ENCODE measurements around the gene MCM10. TPM values are rescaled to one million over a fixed set of nuclear protein-coding genes. Genes with fewer than 3 reads are reported as not detected.

MCM10 gene
- total and polyA plus RNA-seq, 2 of the 8 experiments (the other 6 are each of a cell fraction or from before 2014, with no cell fraction given) = 9.8 to 60.3 TPM

- Histone ChIP-seq H2AK5ac (ENCODE audit: low read depth, low read length) (no peak overlapping the region), H4K8ac (ENCODE audit: extremely low read depth, insufficient read depth, low read length) (no peak overlapping the region), H3K23me2 (ENCODE audit: low read depth, low read length) (no peaks in the 10 kb centered on the region), H3K79me2 (ENCODE audit: control insufficient read depth in 1 of 2, insufficient read depth in 2 of 2, low read length in 2 of 2) (no peaks in the 10 kb centered on the region), H4K91ac (replicated peaks; ENCODE audit: insufficient read length, low read length) (no peak overlapping the region), H3K27ac (ENCODE audit: low read depth, low read length) (no peak overlapping the region), H2BK12ac (ENCODE audit: low read depth, low read length) (no peak overlapping the region), H3K36me3 (ENCODE audit: control insufficient read depth in 2 of 4, insufficient read depth in 4 of 4, low read length in 3 of 4) (no peaks in the 10 kb centered on the region), H3K79me1 (ENCODE audit: low read depth, low read length) (no peaks in the 10 kb centered on the region; the same call in 1 of the 2 replicates), H3K23ac (ENCODE audit: insufficient read length) (no peak overlapping the region), H3K4me3 (ENCODE audit: extremely low read depth in 1 of 4, insufficient read depth in 2 of 4, low read depth in 3 of 4, low read length in 4 of 4) (no peak overlapping the region), H4K5ac (ENCODE audit: insufficient read length, low read depth, low read length) (no peak overlapping the region), H3K9ac (replicated peaks in 1 of 4; ENCODE audit: extremely low read depth in 1 of 4, low read depth in 3 of 4, low read length in 3 of 4) (no peak overlapping the region), H3K4ac (replicated peaks; ENCODE audit: insufficient read length, low read depth, low read length) (no peak overlapping the region), H2BK5ac (ENCODE audit: low read depth, low read length) (no peak overlapping the region), H3K4me1 (replicated peaks in 1 of 4; ENCODE audit: control insufficient read depth in 3 of 4, insufficient read depth in 4 of 4, low read length in 3 of 4) (peaks cover 0 to 5% (median 0%) of the 10 kb centered on the region in 4 experiments; a peak in 3 of 7 replicates), H2AFZ (ENCODE audit: low read length) (no peak overlapping the region), H2BK120ac (replicated peaks; ENCODE audit: low read depth, low read length) (no peak overlapping the region), H3K56ac (replicated peaks; ENCODE audit: insufficient read length, low read depth, low read length) (no peak overlapping the region), H3K18ac (ENCODE audit: extremely low read depth, low read length) (no peak overlapping the region), H2BK15ac (ENCODE audit: low read length) (no peak overlapping the region), H4K20me1 (replicated peaks in 1 of 2; ENCODE audit: control insufficient read depth in 1 of 2, insufficient read depth in 2 of 2, low read length in 2 of 2) (no peaks in the 10 kb centered on the region), H3K9me3 (ENCODE audit: insufficient read depth in 2 of 2, low read depth in 1 of 2, low read length in 1 of 2) (no peaks in the 10 kb centered on the region), H3K27me3 (replicated peaks in 1 of 4; ENCODE audit: control insufficient read depth in 3 of 4, extremely low read depth in 1 of 4, insufficient read depth in 3 of 4, low read length in 3 of 4) (no peaks in the 10 kb centered on the region), H3K4me2 (ENCODE audit: insufficient read depth in 1 of 2, low read depth in 2 of 2, low read length in 2 of 2) (no peak overlapping the region), H2BK20ac (ENCODE audit: low read length) (no peak overlapping the region), H3K14ac (ENCODE audit: insufficient read length) (no peak overlapping the region)
- 92% methylated on average over 9 of the region's 9 CpGs; no CpG with 5 or more reads in 1 of the 2 experiments for WGBS, 2 experiments (ENCODE audit: extremely low coverage in 1 of 2, insufficient coverage in 1 of 2, insufficient read length in 1 of 2, insufficient replicate concordance in 2 of 2, low coverage in 1 of 2, low lambda C conversion rate in 2 of 2, missing lambda C conversion rate in 1 of 2)
- DNase-seq (ENCODE audit: low read depth in 1 of 2, low spot score in 2 of 2) (no peak), FAIRE-seq (no peak)
- TF ChIP-seq NRF1 (IDR thresholded peaks at IDR 0.05; ENCODE audit: low read depth, low read length) = no peak
- ChIA-PET POLR2A (ENCODE audit: partially characterized antibody) (interaction anchor here (0.8 kb wide), 1 partner anchor 11 kb away, joined by 3 read pairs; no protein-coding TSS in a partner anchor), CTCF (ENCODE audit: partially characterized antibody) (no interaction called here)
Measured at GRCh38 chr10:13223241-13223640, 61.9 kb downstream of the MCM10 start.

Data from H1 (cell line).